WTC11 (cell line): ENCODE measurements around the gene PTPA.

Experiments
- MAX ChIP-seq: sonication (generic); formaldehyde crosslinking; IDR thresholded peaks from 2 replicates; pipeline ENCODE4 v1.8.0; 2022; ENCODE audit warnings: mild to moderate bottlenecking, missing genetic modification reagents
- NFYB ChIP-seq: sonication (generic); formaldehyde crosslinking; conservative IDR thresholded peaks from 2 replicates; pipeline ENCODE4 v1.8.0; 2022; ENCODE audit warnings: low read depth, missing genetic modification reagents
- ZBTB21 ChIP-seq: sonication (generic); formaldehyde crosslinking; IDR thresholded peaks from 2 replicates; pipeline ENCODE4 v1.8.1; 2023; ENCODE audit warnings: mild to moderate bottlenecking, missing genetic modification reagents, borderline replicate concordance
- TF ChIP-seq, protein P1 (sequence below): sonication (generic); formaldehyde crosslinking; IDR thresholded peaks from 2 replicates; pipeline ENCODE4 v1.8.0; 2022; ENCODE audit warnings: mild to moderate bottlenecking, missing genetic modification reagents
- TF ChIP-seq, protein P2 (sequence below): fragments of 200-600 bp; IDR thresholded peaks from 2 replicates; pipeline ENCODE4 v1.8.0; 2022; ENCODE audit warnings: antibody characterized with exemption
- TF ChIP-seq, protein P3 (sequence below): sonication (generic); formaldehyde crosslinking; conservative IDR thresholded peaks from 2 replicates; pipeline ENCODE4 v1.8.1; 2022; ENCODE audit warnings: mild to moderate bottlenecking, missing genetic modification reagents

- TF ChIP-seq NFYB (CRISPR knock-in tag) (no peak), MAX (CRISPR knock-in tag) (no peak), ZBTB21 (CRISPR knock-in tag) (no peak)
- TF ChIP-seq, protein P1, sequence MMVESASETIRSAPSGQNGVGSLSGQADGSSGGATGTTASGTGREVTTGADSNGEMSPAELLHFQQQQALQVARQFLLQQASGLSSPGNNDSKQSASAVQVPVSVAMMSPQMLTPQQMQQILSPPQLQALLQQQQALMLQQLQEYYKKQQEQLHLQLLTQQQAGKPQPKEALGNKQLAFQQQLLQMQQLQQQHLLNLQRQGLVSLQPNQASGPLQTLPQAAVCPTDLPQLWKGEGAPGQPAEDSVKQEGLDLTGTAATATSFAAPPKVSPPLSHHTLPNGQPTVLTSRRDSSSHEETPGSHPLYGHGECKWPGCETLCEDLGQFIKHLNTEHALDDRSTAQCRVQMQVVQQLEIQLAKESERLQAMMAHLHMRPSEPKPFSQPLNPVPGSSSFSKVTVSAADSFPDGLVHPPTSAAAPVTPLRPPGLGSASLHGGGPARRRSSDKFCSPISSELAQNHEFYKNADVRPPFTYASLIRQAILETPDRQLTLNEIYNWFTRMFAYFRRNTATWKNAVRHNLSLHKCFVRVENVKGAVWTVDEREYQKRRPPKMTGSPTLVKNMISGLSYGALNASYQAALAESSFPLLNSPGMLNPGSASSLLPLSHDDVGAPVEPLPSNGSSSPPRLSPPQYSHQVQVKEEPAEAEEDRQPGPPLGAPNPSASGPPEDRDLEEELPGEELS (CRISPR knock-in tag) = no peak
- TF ChIP-seq, protein P2, sequence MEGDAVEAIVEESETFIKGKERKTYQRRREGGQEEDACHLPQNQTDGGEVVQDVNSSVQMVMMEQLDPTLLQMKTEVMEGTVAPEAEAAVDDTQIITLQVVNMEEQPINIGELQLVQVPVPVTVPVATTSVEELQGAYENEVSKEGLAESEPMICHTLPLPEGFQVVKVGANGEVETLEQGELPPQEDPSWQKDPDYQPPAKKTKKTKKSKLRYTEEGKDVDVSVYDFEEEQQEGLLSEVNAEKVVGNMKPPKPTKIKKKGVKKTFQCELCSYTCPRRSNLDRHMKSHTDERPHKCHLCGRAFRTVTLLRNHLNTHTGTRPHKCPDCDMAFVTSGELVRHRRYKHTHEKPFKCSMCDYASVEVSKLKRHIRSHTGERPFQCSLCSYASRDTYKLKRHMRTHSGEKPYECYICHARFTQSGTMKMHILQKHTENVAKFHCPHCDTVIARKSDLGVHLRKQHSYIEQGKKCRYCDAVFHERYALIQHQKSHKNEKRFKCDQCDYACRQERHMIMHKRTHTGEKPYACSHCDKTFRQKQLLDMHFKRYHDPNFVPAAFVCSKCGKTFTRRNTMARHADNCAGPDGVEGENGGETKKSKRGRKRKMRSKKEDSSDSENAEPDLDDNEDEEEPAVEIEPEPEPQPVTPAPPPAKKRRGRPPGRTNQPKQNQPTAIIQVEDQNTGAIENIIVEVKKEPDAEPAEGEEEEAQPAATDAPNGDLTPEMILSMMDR = no peak
- TF ChIP-seq, protein P3, sequence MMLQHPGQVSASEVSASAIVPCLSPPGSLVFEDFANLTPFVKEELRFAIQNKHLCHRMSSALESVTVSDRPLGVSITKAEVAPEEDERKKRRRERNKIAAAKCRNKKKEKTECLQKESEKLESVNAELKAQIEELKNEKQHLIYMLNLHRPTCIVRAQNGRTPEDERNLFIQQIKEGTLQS = no peak
These were observed 37.8 kb upstream of the PTPA start for GRCh38 chr9:129073404-129073803.
